IMR-90 (cell line): ENCODE measurements around the gene ARHGAP18. TPM values are rescaled to one million over a fixed set of nuclear protein-coding genes. Genes with fewer than 3 reads are reported as not detected.
A peak's percentile ranks its signal among the peaks of the same experiment; 100 is the strongest.

Experiments used
- ATAC-seq: fragments of 200-7000 bp; cut with Tn5 transposase; 2 replicates; pipeline ENCODE4 v1.9.1; 2020; ENCODE audit warnings: low read depth, mild to moderate bottlenecking, moderate library complexity
- BruUV-seq: library from RNA; stranded (reverse); fragments of 400-500 nt; replicated peaks from 2 replicates; lab custom pipeline; 2021; lab: Mats Ljungman, UMichigan
- CTCF ChIA-PET: fragments of 300-600 bp; formaldehyde crosslinking; extraction: SDS; loops from one replicate; lab custom pipeline; 2021; ENCODE audit warnings: antibody characterized with exemption; lab: Yijun Ruan, JAX
- POLR2A ChIA-PET: fragments of 300-600 bp; sonication (Branson Sonifier 250); formaldehyde crosslinking; loops from one replicate; lab custom pipeline; 2022; ENCODE audit warnings: antibody characterized with exemption; ENCODE audit not compliant: unreplicated experiment; lab: Charles Lee
- DNase-seq: peaks from one replicate; pipeline ENCODE4 v3.0.0; 2013
- H2AFZ ChIP-seq: replicated peaks from 2 replicates; pipeline ENCODE3; 2013; ENCODE audit warnings: low read length, mild to moderate bottlenecking; ENCODE audit not compliant: poor library complexity
- H2AK5ac ChIP-seq: 2 replicates; pipeline ENCODE4 v1.6.1; 2013; ENCODE audit warnings: low read depth, low read length, inconsistent platforms
- H2AK9ac ChIP-seq: replicated peaks from 2 replicates; pipeline ENCODE3; 2013; ENCODE audit warnings: mild to moderate bottlenecking, low read depth, low read length, moderate library complexity; ENCODE audit not compliant: poor library complexity
- H2BK120ac ChIP-seq: 2 replicates; pipeline ENCODE4 v1.6.1; 2013; ENCODE audit warnings: low read depth, low read length, inconsistent platforms
- H2BK15ac ChIP-seq: 3 replicates; pipeline ENCODE4 v1.6.1; 2013; ENCODE audit warnings: low read depth, low read length, inconsistent platforms
- H2BK20ac ChIP-seq: 2 replicates; pipeline ENCODE4 v1.6.1; 2013; ENCODE audit warnings: low read depth, mild to moderate bottlenecking, inconsistent platforms, low read length, moderate library complexity
- H2BK5ac ChIP-seq: 2 replicates; pipeline ENCODE4 v1.6.1; 2013; ENCODE audit warnings: mild to moderate bottlenecking, low read depth, low read length, inconsistent platforms; ENCODE audit not compliant: poor library complexity, severe bottlenecking
- H3K14ac ChIP-seq: replicated peaks from 2 replicates; pipeline ENCODE4 v1.6.1; 2013; ENCODE audit warnings: low read depth, low read length, inconsistent platforms
- H3K18ac ChIP-seq: 2 replicates; pipeline ENCODE4 v1.6.1; 2013; ENCODE audit warnings: low read depth, low read length, control low read depth
- H3K23ac ChIP-seq: 2 replicates; pipeline ENCODE4 v1.6.1; 2013; ENCODE audit warnings: low read depth, low read length, inconsistent platforms
- H3K27ac ChIP-seq: 2 replicates; pipeline ENCODE4 v1.5.1; 2013; ENCODE audit warnings: mild to moderate bottlenecking, control low read depth, low read length; ENCODE audit not compliant: insufficient read depth
- H3K27me3 ChIP-seq: 2 replicates; pipeline ENCODE4 v1.6.1; 2013; ENCODE audit warnings: low read length; ENCODE audit not compliant: control insufficient read depth, insufficient read depth
- H3K36me3 ChIP-seq: 2 replicates; pipeline ENCODE4 v1.6.1; 2013; ENCODE audit warnings: low read length, mixed read lengths; ENCODE audit not compliant: control insufficient read depth, insufficient read depth
- H3K4ac ChIP-seq: 2 replicates; pipeline ENCODE4 v1.6.1; 2013; ENCODE audit warnings: low read depth, low read length, inconsistent platforms
- H3K4me1 ChIP-seq: 2 replicates; pipeline ENCODE4 v1.6.1; 2013; ENCODE audit warnings: low read length, mixed read lengths; ENCODE audit not compliant: control insufficient read depth, insufficient read depth
- H3K4me2 ChIP-seq: 2 replicates; pipeline ENCODE4 v1.6.1; 2013; ENCODE audit warnings: low read depth, mild to moderate bottlenecking, control low read depth, low read length, moderate library complexity
- H3K4me3 ChIP-seq: 2 replicates; pipeline ENCODE4 v1.5.1; 2013; ENCODE audit warnings: low read depth, mild to moderate bottlenecking, control low read depth, low read length, moderate library complexity; ENCODE audit not compliant: insufficient read depth
- H3K56ac ChIP-seq: 2 replicates; pipeline ENCODE4 v1.6.1; 2013; ENCODE audit warnings: low read length, inconsistent platforms; ENCODE audit not compliant: insufficient read depth; ENCODE audit errors: extremely low read depth
- H3K79me1 ChIP-seq, 2 experiments: 2 replicates each; pipeline ENCODE4 v1.6.1; 2013; ENCODE audit warnings: low read length in 2 of 2, inconsistent platforms in 1 of 2, low read depth in 1 of 2
- H3K9ac ChIP-seq: 2 replicates; pipeline ENCODE4 v1.6.1; 2013; ENCODE audit warnings: low read depth, low read length, control low read depth
- H3K9me1 ChIP-seq: 2 replicates; pipeline ENCODE4 v1.6.1; 2013; ENCODE audit warnings: low read length, inconsistent platforms; ENCODE audit not compliant: insufficient read depth
- H3K9me3 ChIP-seq: 2 replicates; pipeline ENCODE4 v1.6.1; 2013; ENCODE audit warnings: low read length; ENCODE audit not compliant: control insufficient read depth, insufficient read depth
- H4K20me1 ChIP-seq: 2 replicates; pipeline ENCODE4 v1.6.1; 2013; ENCODE audit warnings: low read length, inconsistent platforms; ENCODE audit not compliant: insufficient read depth
- H4K5ac ChIP-seq: 2 replicates; pipeline ENCODE4 v1.6.1; 2013; ENCODE audit warnings: mild to moderate bottlenecking, low read depth, low read length, control low read depth
- H4K8ac ChIP-seq, 2 experiments: 2 replicates each; pipeline ENCODE4 v1.6.1; 2013; ENCODE audit warnings: low read depth in 2 of 2, low read length in 2 of 2, control low read depth in 1 of 2, inconsistent platforms in 1 of 2
- H4K91ac ChIP-seq: 2 replicates; pipeline ENCODE4 v1.6.1; 2013; ENCODE audit warnings: low read depth, low read length, inconsistent platforms; ENCODE audit not compliant: insufficient read depth
- CEBPB ChIP-seq: IDR thresholded peaks from 2 replicates; pipeline ENCODE4 v1.6.1; 2012; ENCODE audit warnings: low read depth, low read length, improper control_type of control experiment
- MAZ ChIP-seq: IDR thresholded peaks from 2 replicates; pipeline ENCODE4 v1.6.1; 2012; ENCODE audit warnings: low read depth, mild to moderate bottlenecking, low read length, improper control_type of control experiment, moderate library complexity, borderline replicate concordance
- MXI1 ChIP-seq: IDR thresholded peaks from 2 replicates; pipeline ENCODE4 v1.6.1; 2012; ENCODE audit warnings: low read depth, mild to moderate bottlenecking, low read length, moderate library complexity, borderline replicate concordance
- RCOR1 ChIP-seq: IDR thresholded peaks from 2 replicates; pipeline ENCODE4 v1.6.1; 2012; ENCODE audit warnings: mild to moderate bottlenecking, low read length, improper control_type of control experiment; ENCODE audit not compliant: insufficient replicate concordance
- WGBS, 2 experiments: methylation state at CpG; one replicate each; pipeline versions ENCODE4 v1.1.5 to v1.1.7; 2013; ENCODE audit warnings: missing lambda C conversion rate in 2 of 2; ENCODE audit not compliant: insufficient read length in 1 of 2; ENCODE audit errors: extremely low coverage in 2 of 2; 5-methylcytosine and 5-hydroxymethylcytosine counted together
- dilution Hi-C: fragments of 300-500 bp; cut with HindIII; formaldehyde crosslinking; loops from one replicate; pipeline ENCODE4 v1.14.3; 2018; ENCODE audit warnings: low sequenced_read_pairs; ENCODE audit not compliant: unreplicated experiment
- in situ Hi-C: fragments of 300-500 bp; cut with MboI; formaldehyde crosslinking; loops from 3 replicates; pipeline ENCODE4 v1.14.3; 2019; ENCODE audit warnings: low sequenced_read_pairs, inconsistent platforms, mixed read lengths
- intact Hi-C: fragments of 100-400 bp; cut with micrococcal nuclease; formaldehyde crosslinking; loops from 2 replicates; pipeline ENCODE4 v1.10.0; 2022
- polyA plus RNA-seq, 3 experiments: library from polyadenylated mRNA; depleted of rRNA; stranded (reverse); fragments of >200 nt; gene quantifications; 2 replicates each; pipeline ENCODE4 v1.2.3, GENCODE V29; 2012; ENCODE audit warnings: low replicate concordance in 1 of 3
- total RNA-seq: library from RNA; depleted of rRNA; stranded (reverse); fragments of >200 nt; gene quantifications from 2 replicates; pipeline ENCODE4 v1.2.3, GENCODE V29; 2012

The ARHGAP18 gene
- total and polyA plus RNA-seq, 2 of the 4 experiments (the other 2 are of a cell fraction), result 6.2 to 17.0 TPM

GRCh38 chr6:129749749-129750120, 39.8 kb upstream of the ARHGAP18 start:
- CTCF ChIA-PET, result interaction anchor here (0.6 kb wide), 1 partner anchor 101 kb away, joined by 3 read pairs; no protein-coding TSS in a partner anchor
- H3K4me1 ChIP-seq, result peaks cover 13% of the 10 kb centered on the region
- peak; percentile 83 for DNase-seq
- H3K18ac ChIP-seq, result peak overlapping the region; percentile 57; the same call in 1 of the 2 replicates
- no peaks in the 10 kb centered on the region for H4K20me1 ChIP-seq
- TF ChIP-seq MAZ, result no peak
- TF ChIP-seq CEBPB, result peak; percentile 28; the same call in 1 of the 2 replicates
- no peak for TF ChIP-seq MXI1
- no peak for TF ChIP-seq RCOR1
- H2BK15ac ChIP-seq, result peak overlapping the region; percentile 22; the same call in 1 of the 3 replicates
- POLR2A ChIA-PET, result interaction anchor here (0.6 kb wide), 1 partner anchor 93 kb away, joined by 13 read pairs; no protein-coding TSS in a partner anchor
- H3K27ac ChIP-seq, result no peak overlapping the region
- no peaks in the 10 kb centered on the region for H3K9me3 ChIP-seq
- BruUV-seq, result no TSS peak
- H3K23ac ChIP-seq, result peak overlapping the region; percentile 61; the same call in 1 of the 2 replicates
- H3K79me1 ChIP-seq, result 0 out of 4 replicates have a peak, but pooled peaks cover 0 to 4% of the 10 kb centered on the region in 2 experiments
- no peak overlapping the region for H4K91ac ChIP-seq
- H2BK20ac ChIP-seq, result peak overlapping the region; percentile 70
- WGBS, 2 experiments, result no CpG with 5 or more reads among the region's 4 CpGs
- dilution Hi-C loops, result no loop called here
- peak overlapping the region; percentile 64; the same call in 1 of the 2 replicates for H4K5ac ChIP-seq
- peaks cover 3% of the 10 kb centered on the region; the same call in 1 of the 2 replicates for H3K9me1 ChIP-seq
- no peaks in the 10 kb centered on the region for H3K36me3 ChIP-seq
- peak; percentile 24 for ATAC-seq
- intact Hi-C loops, result no loop called here
- H3K56ac ChIP-seq, result no peak overlapping the region
- no peak overlapping the region for H3K4me3 ChIP-seq
- peak overlapping the region; percentile 61; the same call in 1 of the 2 replicates for H3K4ac ChIP-seq
- no peak overlapping the region for H2AFZ ChIP-seq
- peak overlapping the region; percentile 87; the same call in 1 of the 2 replicates for H3K4me2 ChIP-seq
- H2AK5ac ChIP-seq, result no peak overlapping the region
- no peak overlapping the region for H2AK9ac ChIP-seq
- no peaks in the 10 kb centered on the region for H3K27me3 ChIP-seq
- H2BK5ac ChIP-seq, result peak overlapping the region; percentile 78
- H4K8ac ChIP-seq, result peak overlapping the region; percentile 32 to 55; a peak in 3 of 4 replicates
- no peak overlapping the region; the same call in 1 of the 2 replicates for H3K9ac ChIP-seq
- H2BK120ac ChIP-seq, result peak overlapping the region; percentile 94
- in situ Hi-C loops, result loop anchor here (10.0 kb wide), 1 partner anchor 135 kb away; no protein-coding TSS in a partner anchor
- H3K14ac ChIP-seq, result 0 out of 2 replicates have a peak overlapping the region, but pooled peaks have one; percentile 15
